SK-N-MC (cell line): ENCODE measurements around the gene LRRC4B.

Experiments
- EZH2 ChIP-seq: fragments of 200-600 bp; sonication (generic); IDR thresholded peaks from one replicate; pipeline ENCODE4 v1.6.1; 2017; ENCODE audit warnings: antibody characterized with exemption
- FOXP2 ChIP-seq: optimal IDR thresholded peaks from 2 replicates; pipeline ENCODE3; 2011; ENCODE audit warnings: mild to moderate bottlenecking, moderate library complexity; ENCODE audit not compliant: insufficient read depth; ENCODE audit errors: extremely low read length, control extremely low read depth
- POLR2AphosphoS5 ChIP-seq: IDR thresholded peaks from 2 replicates; pipeline ENCODE4 v1.6.1; 2012; ENCODE audit warnings: mild to moderate bottlenecking, low read depth, low read length, borderline replicate concordance

DNA sequence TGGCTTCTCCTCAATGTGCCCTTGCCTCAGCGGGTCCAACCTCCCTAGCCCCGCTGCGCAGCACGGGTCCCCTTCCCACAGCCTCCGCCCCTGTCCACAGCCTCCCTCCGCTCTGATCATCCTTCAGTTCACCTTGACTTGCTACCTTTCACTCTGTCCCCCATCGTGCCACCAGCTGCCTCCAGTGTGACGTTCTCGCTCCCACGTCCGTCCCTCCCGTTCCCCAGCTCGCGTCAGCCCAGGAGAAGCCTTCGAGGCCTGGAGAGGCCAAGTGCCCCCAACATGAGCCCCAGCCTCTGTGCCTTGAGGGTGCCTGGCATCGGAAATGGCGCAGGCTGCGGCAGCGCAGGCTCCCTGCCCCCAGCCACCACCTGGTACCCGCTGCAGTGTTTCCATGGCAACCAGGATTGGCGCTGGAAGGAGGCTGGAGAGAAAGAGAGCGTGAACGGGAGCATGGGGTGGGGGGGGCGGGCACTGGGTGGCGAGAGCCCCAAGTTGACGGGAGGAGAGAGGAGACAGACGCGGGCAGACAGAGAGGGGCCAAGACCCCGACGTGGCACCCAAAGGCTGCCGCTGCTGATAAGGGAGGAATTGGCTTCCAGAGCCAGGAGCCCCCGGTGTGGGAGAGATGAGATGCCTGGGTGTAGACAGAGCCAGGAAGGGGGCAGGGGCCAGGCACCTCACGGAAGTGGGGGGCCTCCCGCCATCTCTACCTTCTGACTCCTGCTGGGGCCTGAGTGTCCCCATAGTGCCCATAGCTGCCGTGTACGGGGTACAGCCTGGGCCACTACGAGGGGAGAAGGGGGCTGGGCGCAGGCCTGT lies 53.7 kb downstream of the LRRC4B start:
- TF ChIP-seq POLR2AphosphoS5 (no peak), EZH2 (no peak), FOXP2 (no peak)
